ENCODE data around the gene GPR55.

GRCh38 chr2:230890646-230891045 lies 34.4 kb downstream of the GPR55 start:
- TF ChIP-seq POLR2A (IDR thresholded peaks at IDR 0.05) (no peak), POLR2AphosphoS5 (IDR thresholded peaks at IDR 0.05) (no peak)
- TF ChIP-seq, protein P1, sequence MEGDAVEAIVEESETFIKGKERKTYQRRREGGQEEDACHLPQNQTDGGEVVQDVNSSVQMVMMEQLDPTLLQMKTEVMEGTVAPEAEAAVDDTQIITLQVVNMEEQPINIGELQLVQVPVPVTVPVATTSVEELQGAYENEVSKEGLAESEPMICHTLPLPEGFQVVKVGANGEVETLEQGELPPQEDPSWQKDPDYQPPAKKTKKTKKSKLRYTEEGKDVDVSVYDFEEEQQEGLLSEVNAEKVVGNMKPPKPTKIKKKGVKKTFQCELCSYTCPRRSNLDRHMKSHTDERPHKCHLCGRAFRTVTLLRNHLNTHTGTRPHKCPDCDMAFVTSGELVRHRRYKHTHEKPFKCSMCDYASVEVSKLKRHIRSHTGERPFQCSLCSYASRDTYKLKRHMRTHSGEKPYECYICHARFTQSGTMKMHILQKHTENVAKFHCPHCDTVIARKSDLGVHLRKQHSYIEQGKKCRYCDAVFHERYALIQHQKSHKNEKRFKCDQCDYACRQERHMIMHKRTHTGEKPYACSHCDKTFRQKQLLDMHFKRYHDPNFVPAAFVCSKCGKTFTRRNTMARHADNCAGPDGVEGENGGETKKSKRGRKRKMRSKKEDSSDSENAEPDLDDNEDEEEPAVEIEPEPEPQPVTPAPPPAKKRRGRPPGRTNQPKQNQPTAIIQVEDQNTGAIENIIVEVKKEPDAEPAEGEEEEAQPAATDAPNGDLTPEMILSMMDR (IDR thresholded peaks at IDR 0.05) = no peak

Measured in stomach (tissue), 4 donors.